ENCODE results near the gene SP2.

GRCh38 chr17:47918006-47918405 is 22.0 kb downstream of the SP2 start:
- TF ChIP-seq CTCF (IDR thresholded peaks at IDR 0.05) = no peak
- TF ChIP-seq POLR2A (IDR thresholded peaks at IDR 0.05) = no peak
- no peak for TF ChIP-seq POLR2AphosphoS5 (IDR thresholded peaks at IDR 0.05)

Data from prostate gland (tissue), 2 donors.